Measurements from ENCODE around the gene ERBB2.

ERBB2 gene

GRCh38 chr17:39663688-39664580 lies 35.9 kb upstream of the ERBB2 start:
- no peak overlapping the region for H3K4me3 ChIP-seq (ENCODE audit: low read depth, low read length)
- no peak for DNase-seq
- TF ChIP-seq CTCF (IDR thresholded peaks at IDR 0.05; ENCODE audit: low read depth, low read length, missing control alignments), result no peak
- no peak overlapping the region for H3K27ac ChIP-seq
- in situ Hi-C loops (cut with HindIII; ENCODE audit: low pct_ligation_motif_present, low sequenced_read_pairs), result no loop called here
- peaks cover 23% of the 10 kb centered on the region for H3K36me3 ChIP-seq (replicated peaks)
- H3K27me3 ChIP-seq (replicated peaks), result peaks cover 10% of the 10 kb centered on the region

GRCh38 chr17:39664581-39665561 lies 35.0 kb upstream of the ERBB2 start, which contains the start of gene TCAP:
Gene TCAP (plus strand): TSS chr17:39665349. CDS start chr17:39665360, 11 bp downstream.
- peaks cover 23% of the 10 kb centered on the region for H3K36me3 ChIP-seq (replicated peaks)
- H3K4me3 ChIP-seq (ENCODE audit: low read depth, low read length), result no peak within 1 kb of the TSS
- peaks cover 10% of the 10 kb centered on the region for H3K27me3 ChIP-seq (replicated peaks)
- in situ Hi-C loops (cut with HindIII; ENCODE audit: low pct_ligation_motif_present, low sequenced_read_pairs), result no loop called here
- TF ChIP-seq CTCF (IDR thresholded peaks at IDR 0.05; ENCODE audit: low read depth, low read length, missing control alignments), result no peak
- no peak within 1 kb of the TSS for H3K27ac ChIP-seq
- DNase-seq, result no peak

- in situ Hi-C loops (cut with HindIII; ENCODE audit: low pct_ligation_motif_present, low sequenced_read_pairs), result no loop called here
- no peak overlapping the region for H3K27ac ChIP-seq
- peaks cover 11% of the 10 kb centered on the region for H3K27me3 ChIP-seq (replicated peaks)
- peaks cover 17% of the 10 kb centered on the region for H3K36me3 ChIP-seq (replicated peaks)
- peak; percentile 37 for TF ChIP-seq CTCF (IDR thresholded peaks at IDR 0.05; ENCODE audit: low read depth, low read length, missing control alignments)
- no peak for DNase-seq
- H3K4me3 ChIP-seq (ENCODE audit: low read depth, low read length), result no peak overlapping the region
Observed at GRCh38 chr17:39665642-39666224, 34.1 kb upstream of the ERBB2 start.

GRCh38 chr17:39666231-39666600 lies 33.6 kb upstream of the ERBB2 start:
- in situ Hi-C loops (cut with HindIII; ENCODE audit: low pct_ligation_motif_present, low sequenced_read_pairs), result no loop called here
- no peak for DNase-seq
- no peak overlapping the region for H3K27ac ChIP-seq
- no peak overlapping the region for H3K4me3 ChIP-seq (ENCODE audit: low read depth, low read length)
- TF ChIP-seq CTCF (IDR thresholded peaks at IDR 0.05; ENCODE audit: low read depth, low read length, missing control alignments), result no peak
- peaks cover 16% of the 10 kb centered on the region for H3K27me3 ChIP-seq (replicated peaks)
- H3K36me3 ChIP-seq (replicated peaks), result peaks cover 12% of the 10 kb centered on the region

- in situ Hi-C loops (cut with HindIII; ENCODE audit: low pct_ligation_motif_present, low sequenced_read_pairs), result no loop called here
- TF ChIP-seq CTCF (IDR thresholded peaks at IDR 0.05; ENCODE audit: low read depth, low read length, missing control alignments), result no peak
- no peak for DNase-seq
Observed at GRCh38 chr17:39666601-39667261, 33.1 kb upstream of the ERBB2 start.

More at GRCh38 chr17:39666601-39667261, 33.1 kb upstream of the ERBB2 start:
- no peak overlapping the region for H3K4me3 ChIP-seq (ENCODE audit: low read depth, low read length)
- H3K27ac ChIP-seq, result no peak overlapping the region
- H3K27me3 ChIP-seq (replicated peaks), result peaks cover 16% of the 10 kb centered on the region
- peaks cover 10% of the 10 kb centered on the region for H3K36me3 ChIP-seq (replicated peaks)
